HTERT RPE-1 (cell line): ENCODE results near the gene MDH1.

ENCODE experiments used
- in situ Hi-C: fragments of 300-500 bp; cut with MboI; formaldehyde crosslinking; loops from 4 replicates; pipeline ENCODE4 v1.14.3; 2020; ENCODE audit warnings: low sequenced_read_pairs

The MDH1 gene

GRCh38 chr2:63628403-63628942 lies 39.7 kb downstream of the MDH1 start:
- in situ Hi-C loops: no loop called here

- in situ Hi-C loops: no loop called here
These were observed 42.7 kb downstream of the MDH1 start for GRCh38 chr2:63631501-63631900.

DNA sequence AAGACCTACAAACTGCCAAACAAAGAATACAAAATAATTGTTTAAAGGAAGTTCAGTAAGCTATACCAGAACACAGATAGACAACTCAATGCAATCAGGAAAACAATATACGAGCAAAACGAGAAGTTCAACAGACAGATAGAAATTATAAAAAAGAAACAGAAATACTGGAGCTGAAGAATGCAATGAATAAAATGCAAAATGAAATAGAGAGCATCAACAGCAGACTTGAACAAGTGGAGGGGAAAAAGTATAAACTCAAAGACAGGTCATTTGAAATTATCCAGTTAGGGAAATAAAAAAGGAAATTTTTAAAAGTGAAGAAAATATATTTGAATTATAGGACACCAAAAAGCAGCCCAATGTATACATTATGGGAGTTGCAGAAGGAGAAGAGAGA lies 43.6 kb downstream of the MDH1 start:
- in situ Hi-C loops: no loop called here

DNA sequence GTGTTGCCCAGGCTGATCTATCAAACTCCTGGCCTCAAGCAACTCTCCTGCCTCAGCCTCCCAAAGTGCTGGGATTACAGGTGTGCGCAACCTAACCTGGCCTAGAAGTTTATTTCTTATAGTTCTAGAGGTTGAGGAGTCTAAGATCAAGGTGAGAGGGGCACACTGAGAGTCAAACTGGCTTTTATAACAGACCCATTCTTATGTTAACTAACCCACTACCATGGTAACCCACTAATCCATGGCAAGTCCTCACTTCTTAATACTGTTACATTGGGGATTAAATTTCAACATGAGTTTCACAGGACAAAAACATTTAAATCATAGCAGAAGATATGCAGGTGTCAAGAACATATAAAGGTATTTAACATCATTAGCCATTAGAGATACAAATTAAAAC lies 50.6 kb downstream of the MDH1 start:
- in situ Hi-C loops: no loop called here

- in situ Hi-C loops: no loop called here
These were observed 54.2 kb downstream of the MDH1 start for GRCh38 chr2:63642946-63643345.

GRCh38 chr2:63643486-63643885 lies 54.7 kb downstream of the MDH1 start:
- in situ Hi-C loops: no loop called here

DNA sequence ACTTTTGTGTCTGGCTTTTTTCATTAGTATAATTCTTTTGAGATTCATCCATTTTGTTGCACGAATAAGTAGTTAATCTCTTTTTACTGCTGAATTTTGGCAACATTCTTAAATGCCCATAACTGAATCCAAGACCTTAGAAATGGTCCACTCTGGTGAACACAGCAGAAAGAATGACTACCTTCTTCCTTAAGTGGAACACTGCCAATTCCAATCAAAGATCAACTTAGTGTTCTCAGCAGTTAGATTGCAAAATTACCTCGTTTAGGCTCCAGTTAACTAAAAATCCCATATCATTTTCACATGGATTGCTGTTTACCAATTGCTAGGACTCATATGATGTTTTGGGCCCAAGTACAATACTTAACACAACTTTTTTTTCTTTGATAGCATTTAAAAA lies 59.9 kb downstream of the MDH1 start:
- in situ Hi-C loops: no loop called here

GRCh38 chr2:63649829-63650228 lies 61.1 kb downstream of the MDH1 start:
- in situ Hi-C loops: no loop called here

DNA sequence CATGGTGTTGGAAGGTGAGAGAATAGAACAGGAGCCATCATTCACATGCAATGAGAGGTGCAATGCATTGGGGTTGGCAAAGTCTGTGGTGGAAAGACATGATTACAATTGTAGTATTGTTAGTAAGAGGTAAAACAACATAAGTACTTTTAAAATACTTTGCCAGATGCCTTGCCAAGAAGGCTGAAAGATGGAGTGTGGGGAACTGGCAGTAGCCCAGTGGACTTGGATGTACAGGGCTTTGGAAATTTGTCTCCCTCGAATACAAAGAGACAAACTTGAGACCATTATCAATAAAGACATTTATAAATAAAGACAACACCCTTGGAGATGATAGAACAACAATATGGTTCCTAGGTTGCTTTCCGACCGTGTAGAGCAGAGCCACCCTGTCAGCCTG lies 62.0 kb downstream of the MDH1 start:
- in situ Hi-C loops: no loop called here

GRCh38 chr2:63651356-63651755 lies 62.6 kb downstream of the MDH1 start:
- in situ Hi-C loops: no loop called here

- in situ Hi-C loops: no loop called here
These were observed 63.3 kb downstream of the MDH1 start for GRCh38 chr2:63651861-63652651.

DNA sequence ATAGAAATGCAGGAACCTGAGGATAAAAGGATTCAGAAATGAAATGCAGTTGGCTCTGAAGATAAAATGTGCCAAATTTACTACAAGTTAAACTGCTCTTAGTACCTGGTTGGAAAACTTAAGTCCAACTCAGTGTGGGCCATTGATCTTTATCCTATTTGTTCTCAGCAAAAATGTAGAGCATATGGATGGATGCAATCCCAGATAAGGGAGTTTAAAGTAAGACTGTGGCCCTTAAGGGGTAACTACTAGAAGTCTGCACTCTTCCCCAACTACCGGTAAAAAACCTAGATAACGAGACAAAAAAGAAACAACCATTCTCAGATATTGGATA lies 63.9 kb downstream of the MDH1 start:
- in situ Hi-C loops: no loop called here

DNA sequence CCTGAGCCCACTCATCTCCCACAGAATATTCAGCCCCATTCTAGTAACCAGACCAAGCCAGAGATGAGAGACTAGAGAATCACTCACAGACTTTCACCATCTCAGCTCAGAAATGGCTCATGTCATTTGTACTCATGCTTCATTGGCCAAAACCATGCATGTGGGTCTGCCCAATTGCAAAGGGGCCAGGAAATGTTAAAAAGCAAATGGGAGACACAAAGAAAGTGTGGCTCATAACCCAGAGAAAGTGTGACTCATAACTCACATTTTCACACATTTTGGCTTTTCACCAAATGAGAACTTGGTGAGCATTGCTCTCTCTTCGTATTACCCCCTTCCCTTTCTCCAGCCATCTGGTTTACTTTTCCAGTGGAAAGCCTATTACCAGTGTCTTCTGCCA lies 66.2 kb downstream of the MDH1 start:
- in situ Hi-C loops: no loop called here
